Endothelial cell of umbilical vein (primary cell): ENCODE data around the gene CIDEC. TPM values are rescaled to one million over a fixed set of nuclear protein-coding genes. Genes with fewer than 3 reads are reported as not detected.

Experiments
- BruUV-seq: library from RNA; stranded (reverse); fragments of 400-500 nt; replicated peaks from 2 replicates; lab custom pipeline; 2021; lab: Mats Ljungman, UMichigan
- CTCF ChIA-PET: fragments of 300-600, 350-600 bp; sonication (Branson Sonifier 250); formaldehyde crosslinking; loops from one replicate; lab custom pipeline; 2021; ENCODE audit warnings: antibody characterized with exemption, inconsistent platforms; lab: Charles Lee
- POLR2A ChIA-PET: fragments of 300-600, 350-600 bp; sonication (Branson Sonifier 250); formaldehyde crosslinking; loops from one replicate; lab custom pipeline; 2021; ENCODE audit warnings: antibody characterized with exemption, inconsistent platforms; lab: Charles Lee
- DNase-seq: peaks from one replicate; pipeline ENCODE4 v3.0.0-alpha.2; 2011; ENCODE audit warnings: low read depth, low spot score
- FAIRE-seq: peaks from 2 replicates; lab custom pipeline; 2011; peaks lifted over from hg19 to GRCh38; lab: Jason Lieb, UNC
- H2AFZ ChIP-seq: 2 replicates; pipeline ENCODE4 v1.6.0; 2012; ENCODE audit warnings: low read depth, low read length, control low read depth, inconsistent platforms
- H3K27ac ChIP-seq: 2 replicates; pipeline ENCODE4 v1.5.1; 2011; ENCODE audit warnings: low read depth, mild to moderate bottlenecking, control low read depth, low read length, moderate library complexity; ENCODE audit not compliant: insufficient read depth
- H3K27me3 ChIP-seq, 2 experiments: 2 replicates each; pipeline versions ENCODE4 v1.6.0 to v1.6.1; 2011; ENCODE audit warnings: low read length in 2 of 2, mixed read lengths in 1 of 2; ENCODE audit not compliant: control insufficient read depth in 2 of 2, insufficient read depth in 2 of 2
- H3K36me3 ChIP-seq, 2 experiments: 2 replicates in 1 of 2; 3 replicates in 1 of 2; pipeline ENCODE4 v1.5.1; 2011; ENCODE audit warnings: low read length in 2 of 2, mild to moderate bottlenecking in 1 of 2, moderate library complexity in 1 of 2; ENCODE audit not compliant: control insufficient read depth in 2 of 2, insufficient read depth in 2 of 2; ENCODE audit errors: extremely low read depth in 1 of 2
- H3K4me1 ChIP-seq: 3 replicates; pipeline ENCODE4 v1.5.1; 2011; ENCODE audit warnings: mild to moderate bottlenecking, low read length; ENCODE audit not compliant: control insufficient read depth, insufficient read depth; ENCODE audit errors: extremely low read depth
- H3K4me2 ChIP-seq: 2 replicates; pipeline ENCODE4 v1.6.1; 2011; ENCODE audit warnings: low read length, control low read depth, mixed read lengths; ENCODE audit not compliant: insufficient read depth
- H3K4me3 ChIP-seq, 3 experiments: fragments of 200-600 bp in 1 of 3; sonication (generic), shearing (Covaris generic) in 1 of 3; replicated peaks in 1 of 3; 2 replicates each; pipeline ENCODE4 v1.5.1; 2011 to 2016; ENCODE audit warnings: control low read depth in 3 of 3, low read length in 3 of 3, mild to moderate bottlenecking in 2 of 3, inconsistent platforms in 1 of 3, low read depth in 1 of 3, moderate library complexity in 1 of 3; ENCODE audit not compliant: insufficient read depth in 1 of 3
- H3K79me2 ChIP-seq: 2 replicates; pipeline ENCODE4 v1.6.0; 2012; ENCODE audit warnings: low read length, inconsistent platforms; ENCODE audit not compliant: control insufficient read depth, insufficient read depth
- H3K9ac ChIP-seq: replicated peaks from 2 replicates; pipeline ENCODE3; 2011; ENCODE audit warnings: low read length, control low read depth; ENCODE audit not compliant: insufficient read depth; ENCODE audit errors: extremely low read depth
- H3K9me1 ChIP-seq: replicated peaks from 3 replicates; pipeline ENCODE4 v1.6.0; 2011; ENCODE audit warnings: mild to moderate bottlenecking, low read length; ENCODE audit not compliant: control insufficient read depth, insufficient read depth; ENCODE audit errors: extremely low read depth
- H3K9me3 ChIP-seq: replicated peaks from 2 replicates; pipeline ENCODE4 v1.5.1; 2012; ENCODE audit warnings: low read length, inconsistent platforms; ENCODE audit not compliant: control insufficient read depth, insufficient read depth
- H4K20me1 ChIP-seq: replicated peaks from 2 replicates; pipeline ENCODE3; 2011; ENCODE audit warnings: mild to moderate bottlenecking, low read length; ENCODE audit not compliant: control insufficient read depth, insufficient read depth; ENCODE audit errors: extremely low read depth
- CTCF ChIP-seq, 2 donors: IDR thresholded peaks; 1 replicate in 1 of 2; 2 replicates in 1 of 2; pipeline ENCODE4 v1.5.1; 2011; ENCODE audit warnings: low read length in 2 of 2, mild to moderate bottlenecking in 2 of 2, moderate library complexity in 2 of 2, control low read depth in 1 of 2, inconsistent platforms in 1 of 2, low read depth in 1 of 2; ENCODE audit not compliant: insufficient read depth in 1 of 2; ENCODE audit errors: extremely low read depth in 1 of 2
- EZH2 ChIP-seq: IDR thresholded peaks from 2 replicates; pipeline ENCODE4 v1.6.1; 2012; ENCODE audit warnings: borderline replicate concordance, low read depth, mild to moderate bottlenecking, moderate library complexity, low read length, inconsistent platforms; ENCODE audit not compliant: severe bottlenecking
- FOS ChIP-seq: IDR thresholded peaks from 2 replicates; pipeline ENCODE4 v1.6.1; 2011; ENCODE audit warnings: mild to moderate bottlenecking, low read length, moderate library complexity, borderline replicate concordance; ENCODE audit not compliant: insufficient read depth
- GATA2 ChIP-seq: IDR thresholded peaks from 2 replicates; pipeline ENCODE4 v1.7.0; 2011; ENCODE audit warnings: low read depth, mild to moderate bottlenecking, moderate library complexity, mixed read lengths, low read length; ENCODE audit not compliant: insufficient read length, insufficient read depth
- JUN ChIP-seq: IDR thresholded peaks from 2 replicates; pipeline ENCODE4 v1.6.1; 2011; ENCODE audit warnings: borderline replicate concordance, low read depth; ENCODE audit not compliant: insufficient read length, insufficient read depth
- MAX ChIP-seq: IDR thresholded peaks from 2 replicates; pipeline ENCODE4 v1.6.1; 2011; ENCODE audit not compliant: insufficient read depth, insufficient read length
- MYC ChIP-seq: IDR thresholded peaks from one replicate; pipeline ENCODE4 v1.6.1; 2011; ENCODE audit warnings: mild to moderate bottlenecking, low read depth, low read length
- POLR2A ChIP-seq: IDR thresholded peaks from 2 replicates; pipeline ENCODE4 v1.6.1; 2012; ENCODE audit warnings: low read depth, mild to moderate bottlenecking, control low read depth, low read length
- POLR2AphosphoS5 ChIP-seq: IDR thresholded peaks from 2 replicates; pipeline ENCODE4 v1.6.1; 2012; ENCODE audit warnings: low read depth, mild to moderate bottlenecking, control low read depth, low read length, moderate library complexity; ENCODE audit not compliant: insufficient read depth
- dilution Hi-C: fragments of 300-500 bp; cut with MboI; formaldehyde crosslinking; loops from one replicate; pipeline ENCODE4 v1.15.0; 2019; ENCODE audit warnings: low sequenced_read_pairs; ENCODE audit not compliant: extremely low pct_ligation_motif_present
- intact Hi-C: fragments of 100-400 bp; cut with micrococcal nuclease; formaldehyde crosslinking; loops from one replicate; pipeline ENCODE4 v1.10.0; 2022
- polyA plus RNA-seq, 4 experiments: library from polyadenylated mRNA; depleted of rRNA in 3 of 4; stranded (reverse) in 3 of 4; unstranded in 1 of 4; fragments of >200 nt; gene quantifications; 2 replicates each; pipeline versions ENCODE4 v1.2.1 to v1.2.3, GENCODE V29; 2011 to 2012; ENCODE audit warnings: missing spikeins in 1 of 4
- total RNA-seq: library from RNA; stranded (reverse); gene quantifications from 2 replicates; pipeline ENCODE4 v1.2.3, GENCODE V29; 2021

The CIDEC gene
- total and polyA plus RNA-seq, 2 donors (not counting 3 experiments of a cell fraction or from before 2014, with no cell fraction given): 0.14 TPM; not detected in 1

- Histone ChIP-seq H3K9ac (no peak overlapping the region), H3K27me3 (no peaks in the 10 kb centered on the region), H3K4me2 (peak overlapping the region; percentile 61), H3K9me1 (no peaks in the 10 kb centered on the region), H3K9me3 (no peaks in the 10 kb centered on the region), H2AFZ (peak overlapping the region; percentile 97), H4K20me1 (no peaks in the 10 kb centered on the region), H3K27ac (no peak overlapping the region), H3K36me3 (no peaks in the 10 kb centered on the region), H3K4me1 (no peaks in the 10 kb centered on the region), H3K79me2 (no peaks in the 10 kb centered on the region), H3K4me3 (peak overlapping the region in 1 of 3 experiments; percentile 27)
- TF ChIP-seq POLR2AphosphoS5: no peak
- no peak for TF ChIP-seq CTCF (IDR thresholded peaks at IDR 0.05; ENCODE audit: extremely low read depth in 1 of 2, insufficient read depth in 1 of 2, low read depth in 1 of 2, low read length in 2 of 2)
- TF ChIP-seq EZH2: no peak
- TF ChIP-seq MYC: no peak
- TF ChIP-seq POLR2A: no peak
- TF ChIP-seq GATA2: no peak
- TF ChIP-seq MAX: no peak
- no peak for TF ChIP-seq JUN
- no peak for TF ChIP-seq FOS
- no peak for DNase-seq
- no peak for FAIRE-seq
- dilution Hi-C loops: no loop called here
- ChIA-PET POLR2A (no interaction called here), CTCF (interaction anchor here (1.7 kb wide), 1 partner anchor 51 kb away, joined by 4 read pairs; no protein-coding TSS in a partner anchor)
- intact Hi-C loops: no loop called here
- no TSS peak for BruUV-seq
Observed at GRCh38 chr3:9863058-9863772, 16.8 kb downstream of the CIDEC start.
